A549 (cell line): Measurements from ENCODE around the gene CENPX. TPM values are rescaled to one million over a fixed set of nuclear protein-coding genes. Genes with fewer than 3 reads are reported as not detected.
A peak's percentile ranks its signal among the peaks of the same experiment; 100 is the strongest.

Experiments used
- ATAC-seq, 2 experiments: fragments of 200-7000 bp in 1 of 2; fragments of >200 bp in 1 of 2; cut with Nextera tagmentation in 1 of 2; cut with Tn5 transposase in 1 of 2; 3 replicates each; pipeline versions ENCODE4 v1.8.0 to v1.9.1; 2018 to 2020; ENCODE audit warnings: mild to moderate bottlenecking in 1 of 2, moderate library complexity in 1 of 2
- CTCF ChIA-PET: fragments of 300-600 bp; sonication (Branson Sonifier 250); formaldehyde crosslinking; extraction: SDS; loops from one replicate; lab custom pipeline; 2021; ENCODE audit warnings: antibody characterized with exemption, inconsistent platforms; lab: Yijun Ruan, JAX
- POLR2A ChIA-PET: fragments of 350-600 bp; formaldehyde crosslinking; extraction: SDS; loops from one replicate; lab custom pipeline; 2021; ENCODE audit warnings: antibody characterized with exemption, inconsistent platforms; lab: Yijun Ruan, JAX
- DNase-seq, 2 experiments: peaks; one replicate each; pipeline versions ENCODE4 v3.0.0 to v3.0.0-alpha.2; 2011 to 2016; ENCODE audit warnings: low read depth in 1 of 2, low spot score in 1 of 2
- FAIRE-seq: peaks from 2 replicates; lab custom pipeline; 2011; peaks lifted over from hg19 to GRCh38; lab: Jason Lieb, UNC
- H3K27ac ChIP-seq, 2 experiments: fragments of >200 bp; sonication (Bioruptor Twin); formaldehyde crosslinking; 3 replicates each; pipeline ENCODE4 v1.5.1; 2016 to 2017
- H3K4me1 ChIP-seq: fragments of >200 bp; sonication (Bioruptor Twin); formaldehyde crosslinking; 3 replicates; pipeline ENCODE4 v1.6.1; 2016
- H3K4me2 ChIP-seq: fragments of >200 bp; sonication (Bioruptor Twin); formaldehyde crosslinking; 3 replicates; pipeline ENCODE4 v1.6.1; 2016
- H3K4me3 ChIP-seq: fragments of >200 bp; sonication (Bioruptor Twin); formaldehyde crosslinking; 3 replicates; pipeline ENCODE4 v1.5.1; 2016
- H3K9me3 ChIP-seq: fragments of >200 bp; sonication (Bioruptor Twin); formaldehyde crosslinking; 3 replicates; pipeline ENCODE4 v1.6.1; 2016
- CEBPB ChIP-seq, 2 experiments: fragments of >200 bp in 1 of 2; sonication (Bioruptor Twin) in 1 of 2; formaldehyde crosslinking in 1 of 2; IDR thresholded peaks; 2 replicates each; pipeline ENCODE4 v1.6.1; 2012 to 2016
- CHD4 ChIP-seq: fragments of 200-600 bp; sonication (generic); IDR thresholded peaks from 2 replicates; pipeline ENCODE4 v1.6.1; 2016; ENCODE audit warnings: antibody characterized with exemption, mild to moderate bottlenecking, borderline replicate concordance
- FOSL2 ChIP-seq, 2 experiments: fragments of 450-650 bp in 1 of 2; fragments of >200 bp in 1 of 2; sonication (Bioruptor Twin) in 1 of 2; formaldehyde crosslinking; IDR thresholded peaks; 2 replicates each; pipeline versions ENCODE4 v1.5.0 to v1.6.1; 2016 to 2020; ENCODE audit warnings: mild to moderate bottlenecking in 1 of 2, moderate library complexity in 1 of 2
- HEYL ChIP-seq: fragments of 250-450 bp; sonication (Bioruptor Pico); IDR thresholded peaks from 2 replicates; pipeline ENCODE4 v1.8.0; 2021; ENCODE audit warnings: mild to moderate bottlenecking, moderate library complexity
- HOXA7 ChIP-seq: fragments of 250-450 bp; sonication (Bioruptor Pico); IDR thresholded peaks from 2 replicates; pipeline ENCODE4 v1.5.0; 2020; ENCODE audit warnings: mild to moderate bottlenecking, moderate library complexity
- HOXB13 ChIP-seq: fragments of 250-450 bp; sonication (Bioruptor Pico); IDR thresholded peaks from 2 replicates; pipeline ENCODE4 v1.5.0; 2020; ENCODE audit warnings: low read depth, mild to moderate bottlenecking, moderate library complexity
- JUNB ChIP-seq: fragments of >200 bp; sonication (Bioruptor Twin); formaldehyde crosslinking; IDR thresholded peaks from 2 replicates; pipeline ENCODE4 v1.6.1; 2016
- KDM1A ChIP-seq: fragments of 200-600 bp; sonication (generic); IDR thresholded peaks from 2 replicates; pipeline ENCODE4 v1.6.1; 2016; ENCODE audit warnings: low read depth, mild to moderate bottlenecking
- MAZ ChIP-seq: fragments of 150-350 bp; IDR thresholded peaks from 2 replicates; pipeline ENCODE4 v1.6.1; 2014; ENCODE audit warnings: antibody characterized with exemption, low read depth, low read length, borderline replicate concordance
- MYC ChIP-seq: IDR thresholded peaks from 2 replicates; pipeline ENCODE4 v1.6.1; 2012; ENCODE audit warnings: mild to moderate bottlenecking, inconsistent platforms, low read length, improper control_type of control experiment, borderline replicate concordance
- NFE2L2 ChIP-seq: fragments of 150-350 bp; conservative IDR thresholded peaks from 2 replicates; pipeline ENCODE4 v1.6.1; 2014; ENCODE audit warnings: low read length
- PBX3 ChIP-seq: IDR thresholded peaks from 2 replicates; pipeline ENCODE4 v1.6.1; 2012
- POLR2A ChIP-seq: IDR thresholded peaks from 2 replicates; pipeline ENCODE4 v1.6.1; 2012; ENCODE audit warnings: mild to moderate bottlenecking, low read length
- RARB ChIP-seq: fragments of 250-450 bp; sonication (Bioruptor Pico); IDR thresholded peaks from 2 replicates; pipeline ENCODE4 v1.8.0; 2021; ENCODE audit warnings: mild to moderate bottlenecking, moderate library complexity
- RCOR1 ChIP-seq: fragments of 150-350 bp; IDR thresholded peaks from 2 replicates; pipeline ENCODE4 v1.6.1; 2014; ENCODE audit warnings: antibody characterized with exemption, low read length, low read depth
- RNF2 ChIP-seq: fragments of 200-600 bp; sonication (generic); IDR thresholded peaks from 2 replicates; pipeline ENCODE4 v1.6.1; 2016; ENCODE audit warnings: low read depth, mild to moderate bottlenecking, antibody characterized with exemption, moderate library complexity, borderline replicate concordance
- TP53 ChIP-seq: fragments of 250-450 bp; sonication (Bioruptor Pico); IDR thresholded peaks from 2 replicates; pipeline ENCODE4 v1.5.0; 2021; ENCODE audit warnings: mild to moderate bottlenecking, moderate library complexity
- USF2 ChIP-seq: fragments of 450-650 bp; IDR thresholded peaks from 2 replicates; pipeline ENCODE4 v1.6.1; 2014; ENCODE audit warnings: antibody characterized with exemption
- ZFP36 ChIP-seq: fragments of 450-650 bp; IDR thresholded peaks from 2 replicates; pipeline ENCODE4 v1.6.1; 2014; ENCODE audit warnings: borderline replicate concordance; ENCODE audit not compliant: partially characterized antibody
- ZNF302 ChIP-seq: fragments of 250-450 bp; sonication (Bioruptor Pico); IDR thresholded peaks from 2 replicates; pipeline ENCODE4 v1.9.0; 2021; ENCODE audit warnings: inconsistent platforms, mild to moderate bottlenecking, moderate library complexity
- ZSCAN20 ChIP-seq: fragments of 250-450 bp; sonication (Bioruptor Pico); IDR thresholded peaks from 2 replicates; pipeline ENCODE4 v1.8.0; 2022; ENCODE audit warnings: mild to moderate bottlenecking, moderate library complexity
- WGBS: methylation state at CpG from one replicate; pipeline ENCODE4 v1.1.6; 2017; ENCODE audit errors: missing lambda C conversion rate; 5-methylcytosine and 5-hydroxymethylcytosine counted together
- polyA plus RNA-seq, 4 experiments: library from polyadenylated mRNA; depleted of rRNA in 3 of 4; stranded (reverse); fragments of >200 nt; fragmentation: RNase III in 1 of 4; extraction: RNeasy Plus Mini Kit Qiagen cat#74134 plus additional on column Dnase treatment in 1 of 4; gene quantifications; 2 replicates in 3 of 4; 3 replicates in 1 of 4; pipeline ENCODE4 v1.2.3, GENCODE V29; 2011 to 2017
- TF ChIP-seq, protein P1 (sequence below): fragments of >200 bp; sonication (Bioruptor Twin); formaldehyde crosslinking; IDR thresholded peaks from 3 replicates; pipeline ENCODE4 v1.5.1; 2016
- TF ChIP-seq, protein P2 (sequence below): fragments of >200 bp; sonication (Bioruptor Twin); formaldehyde crosslinking; IDR thresholded peaks from 2 replicates; pipeline ENCODE4 v1.6.1; 2016
- TF ChIP-seq, protein P3 (sequence below): fragments of 200-600 bp; sonication (generic); IDR thresholded peaks from 2 replicates; pipeline ENCODE4 v1.6.1; 2016; ENCODE audit warnings: antibody characterized with exemption, mild to moderate bottlenecking, moderate library complexity

CENPX gene
- polyA plus RNA-seq, 2 of the 4 experiments (the other 2 are of a cell fraction) = 80.5 to 222 TPM

DNA sequence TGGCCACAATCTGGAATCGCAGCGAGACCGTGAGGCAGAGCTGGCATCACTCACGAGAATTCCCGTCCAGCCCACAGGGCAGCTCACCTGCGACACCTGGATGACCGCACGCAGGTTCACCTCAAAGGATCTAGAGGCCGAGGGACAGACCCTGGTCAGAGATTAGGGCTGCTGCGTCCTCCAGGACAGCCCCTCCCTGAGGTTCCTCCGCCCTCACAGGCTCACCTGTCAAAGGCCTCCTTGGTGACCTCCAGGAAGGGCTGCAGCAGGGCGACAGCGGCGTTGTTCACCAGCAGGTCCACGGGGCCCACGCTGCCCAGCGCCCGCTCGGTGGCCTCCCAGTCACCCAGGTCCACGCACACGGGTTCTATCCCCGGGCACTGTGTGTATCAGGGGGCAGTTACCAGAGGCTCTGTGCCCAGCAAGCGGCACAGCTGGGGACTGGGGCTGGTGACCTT, 14.0 kb upstream of the CENPX start:
- POLR2A ChIA-PET = interaction anchor here (1.4 kb wide), 1 partner anchor 8 kb away, joined by 12 read pairs; no protein-coding TSS in a partner anchor

DNA sequence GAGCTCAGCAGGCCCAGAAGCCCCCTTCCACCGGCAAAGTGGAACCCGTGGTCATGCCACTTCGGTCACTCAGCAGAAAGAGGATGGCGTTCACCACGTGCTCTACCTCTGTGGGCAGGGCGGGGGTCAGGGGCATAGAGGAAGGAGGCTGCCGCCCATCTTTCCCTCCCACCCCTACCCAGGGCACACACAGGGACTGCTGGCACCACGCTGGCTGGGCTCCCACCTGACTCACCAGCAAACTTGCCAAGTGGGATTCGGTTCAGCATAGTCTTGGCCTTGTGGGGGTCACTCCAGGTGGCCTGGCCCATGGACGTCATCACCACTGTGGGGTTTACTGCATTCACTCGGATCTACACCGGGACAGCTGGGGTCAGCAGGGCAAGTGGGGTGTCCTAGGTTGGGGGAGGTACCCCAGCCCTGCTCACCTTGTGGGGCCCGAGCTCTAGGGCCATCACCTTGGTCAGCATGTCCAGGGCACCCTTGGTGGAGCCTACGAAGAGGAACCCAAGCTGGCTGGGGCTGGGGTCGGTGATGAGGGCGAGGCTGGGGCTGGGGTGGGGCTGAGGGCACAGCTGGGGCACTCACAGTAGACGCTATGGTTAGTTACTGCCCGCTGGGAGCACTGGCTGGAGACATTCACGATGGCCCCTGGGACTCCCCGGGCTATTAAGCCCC, 13.4 kb upstream of the CENPX start:
- TF ChIP-seq CEBPB (IDR thresholded peaks at IDR 0.05) (no peak), HOXA7 (CRISPR knock-in tag) (no peak), PBX3 (no peak), KDM1A (no peak), USF2 (no peak), ZNF302 (no peak), ZFP36 (no peak), ZSCAN20 (CRISPR knock-in tag) (no peak), CHD4 (no peak), TP53 (CRISPR knock-in tag) (no peak)
- TF ChIP-seq, protein P1, sequence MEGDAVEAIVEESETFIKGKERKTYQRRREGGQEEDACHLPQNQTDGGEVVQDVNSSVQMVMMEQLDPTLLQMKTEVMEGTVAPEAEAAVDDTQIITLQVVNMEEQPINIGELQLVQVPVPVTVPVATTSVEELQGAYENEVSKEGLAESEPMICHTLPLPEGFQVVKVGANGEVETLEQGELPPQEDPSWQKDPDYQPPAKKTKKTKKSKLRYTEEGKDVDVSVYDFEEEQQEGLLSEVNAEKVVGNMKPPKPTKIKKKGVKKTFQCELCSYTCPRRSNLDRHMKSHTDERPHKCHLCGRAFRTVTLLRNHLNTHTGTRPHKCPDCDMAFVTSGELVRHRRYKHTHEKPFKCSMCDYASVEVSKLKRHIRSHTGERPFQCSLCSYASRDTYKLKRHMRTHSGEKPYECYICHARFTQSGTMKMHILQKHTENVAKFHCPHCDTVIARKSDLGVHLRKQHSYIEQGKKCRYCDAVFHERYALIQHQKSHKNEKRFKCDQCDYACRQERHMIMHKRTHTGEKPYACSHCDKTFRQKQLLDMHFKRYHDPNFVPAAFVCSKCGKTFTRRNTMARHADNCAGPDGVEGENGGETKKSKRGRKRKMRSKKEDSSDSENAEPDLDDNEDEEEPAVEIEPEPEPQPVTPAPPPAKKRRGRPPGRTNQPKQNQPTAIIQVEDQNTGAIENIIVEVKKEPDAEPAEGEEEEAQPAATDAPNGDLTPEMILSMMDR = no peak
- TF ChIP-seq, all 56 proteins: peak for 0
- FAIRE-seq (no peak), ATAC-seq (no peak), DNase-seq (no peak)
- Histone ChIP-seq H3K4me2 (peak overlapping the region; percentile 83), H3K4me3 (peak overlapping the region; percentile 52; the same call in 1 of the 3 replicates), H3K9me3 (no peaks in the 10 kb centered on the region), H3K27ac (peak overlapping the region in 1 of 2 experiments; percentile 89; a peak in 2 of 6 replicates), H3K4me1 (peaks cover 13% of the 10 kb centered on the region; the same call in 2 of the 3 replicates)
- ChIA-PET POLR2A (no interaction called here), CTCF (interaction anchor here (1.0 to 4.2 kb wide), 8 partner anchors 8 to 119 kb away, joined by 3 to 28 read pairs (median 8); partner anchors contain the start of genes DUS1L, FASN and NOTUM)
- WGBS = 91% methylated on average over 19 of the region's 20 CpGs

More for the DNA sequence above, 14.0 kb upstream of the CENPX start:
- CTCF ChIA-PET = interaction anchor here (1.0 to 4.2 kb wide), 8 partner anchors 9 to 118 kb away, joined by 5 to 28 read pairs (median 10); partner anchors contain the start of genes DUS1L, FASN and NOTUM
- H3K4me3 ChIP-seq = peak overlapping the region; percentile 52
- no peak for FAIRE-seq
- no peak for TF ChIP-seq HEYL
- TF ChIP-seq RNF2 = peak; percentile 55; the same call in 1 of the 2 replicates
- no peak for TF ChIP-seq RCOR1
- TF ChIP-seq, all 56 proteins: peak for 1
- DNase-seq (no peak), ATAC-seq (peak; percentile 0 to 14; a peak in 3 of 6 replicates)
- Histone ChIP-seq H3K27ac (peak overlapping the region; percentile 72 to 89), H3K4me2 (peak overlapping the region; percentile 83), H3K9me3 (no peaks in the 10 kb centered on the region), H3K4me1 (peaks cover 13% of the 10 kb centered on the region; the same call in 2 of the 3 replicates)
- 69% methylated on average over 14 of the region's 23 CpGs for WGBS

DNA sequence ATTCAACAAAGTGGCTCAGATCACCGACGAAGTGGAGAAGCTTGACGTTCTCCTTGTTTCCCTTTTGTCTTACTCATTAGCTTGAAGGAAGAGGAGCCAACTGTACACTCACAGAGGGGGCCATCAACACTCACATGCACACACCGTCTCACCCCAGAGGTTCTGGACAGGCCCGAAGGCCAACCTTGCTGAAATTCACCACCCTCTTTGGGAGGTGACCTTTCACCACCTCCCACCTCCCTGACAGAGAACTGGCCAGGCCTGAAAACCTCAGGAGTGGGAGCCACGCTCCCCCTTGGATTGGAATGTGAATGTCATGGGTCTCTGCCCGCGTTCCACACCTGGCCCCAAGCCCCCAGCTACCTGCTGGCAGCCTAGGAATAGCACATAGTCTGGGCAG, 12.8 kb upstream of the CENPX start:
- WGBS = 93% methylated on average over 8 of the region's 8 CpGs
- ChIA-PET CTCF (interaction anchor here (0.5 to 4.2 kb wide), 8 partner anchors 9 to 119 kb away, joined by 3 to 28 read pairs (median 6); partner anchors contain the start of genes FASN and NOTUM), POLR2A (no interaction called here)
- Histone ChIP-seq H3K4me3 (no peak overlapping the region), H3K27ac (no peak overlapping the region), H3K4me2 (no peak overlapping the region), H3K9me3 (no peaks in the 10 kb centered on the region), H3K4me1 (peaks cover 13% of the 10 kb centered on the region; the same call in 2 of the 3 replicates)
- DNase-seq (no peak), FAIRE-seq (no peak), ATAC-seq (no peak)
- no peak for TF ChIP-seq MAZ
- no peak for TF ChIP-seq KDM1A
- TF ChIP-seq POLR2A = no peak
- TF ChIP-seq HOXB13 (CRISPR knock-in tag) = no peak
- TF ChIP-seq, protein P2, sequence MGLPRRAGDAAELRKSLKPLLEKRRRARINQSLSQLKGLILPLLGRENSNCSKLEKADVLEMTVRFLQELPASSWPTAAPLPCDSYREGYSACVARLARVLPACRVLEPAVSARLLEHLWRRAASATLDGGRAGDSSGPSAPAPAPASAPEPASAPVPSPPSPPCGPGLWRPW = no peak
- TF ChIP-seq RCOR1 = no peak
- no peak for TF ChIP-seq NFE2L2
- TF ChIP-seq, protein P3, sequence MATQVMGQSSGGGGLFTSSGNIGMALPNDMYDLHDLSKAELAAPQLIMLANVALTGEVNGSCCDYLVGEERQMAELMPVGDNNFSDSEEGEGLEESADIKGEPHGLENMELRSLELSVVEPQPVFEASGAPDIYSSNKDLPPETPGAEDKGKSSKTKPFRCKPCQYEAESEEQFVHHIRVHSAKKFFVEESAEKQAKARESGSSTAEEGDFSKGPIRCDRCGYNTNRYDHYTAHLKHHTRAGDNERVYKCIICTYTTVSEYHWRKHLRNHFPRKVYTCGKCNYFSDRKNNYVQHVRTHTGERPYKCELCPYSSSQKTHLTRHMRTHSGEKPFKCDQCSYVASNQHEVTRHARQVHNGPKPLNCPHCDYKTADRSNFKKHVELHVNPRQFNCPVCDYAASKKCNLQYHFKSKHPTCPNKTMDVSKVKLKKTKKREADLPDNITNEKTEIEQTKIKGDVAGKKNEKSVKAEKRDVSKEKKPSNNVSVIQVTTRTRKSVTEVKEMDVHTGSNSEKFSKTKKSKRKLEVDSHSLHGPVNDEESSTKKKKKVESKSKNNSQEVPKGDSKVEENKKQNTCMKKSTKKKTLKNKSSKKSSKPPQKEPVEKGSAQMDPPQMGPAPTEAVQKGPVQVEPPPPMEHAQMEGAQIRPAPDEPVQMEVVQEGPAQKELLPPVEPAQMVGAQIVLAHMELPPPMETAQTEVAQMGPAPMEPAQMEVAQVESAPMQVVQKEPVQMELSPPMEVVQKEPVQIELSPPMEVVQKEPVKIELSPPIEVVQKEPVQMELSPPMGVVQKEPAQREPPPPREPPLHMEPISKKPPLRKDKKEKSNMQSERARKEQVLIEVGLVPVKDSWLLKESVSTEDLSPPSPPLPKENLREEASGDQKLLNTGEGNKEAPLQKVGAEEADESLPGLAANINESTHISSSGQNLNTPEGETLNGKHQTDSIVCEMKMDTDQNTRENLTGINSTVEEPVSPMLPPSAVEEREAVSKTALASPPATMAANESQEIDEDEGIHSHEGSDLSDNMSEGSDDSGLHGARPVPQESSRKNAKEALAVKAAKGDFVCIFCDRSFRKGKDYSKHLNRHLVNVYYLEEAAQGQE = no peak
- TF ChIP-seq CHD4 = no peak
- TF ChIP-seq HOXA7 (CRISPR knock-in tag) = no peak
- TF ChIP-seq MYC = no peak
- TF ChIP-seq CEBPB (IDR thresholded peaks at IDR 0.05) = no peak
- no peak for TF ChIP-seq JUNB
- TF ChIP-seq RARB (CRISPR knock-in tag) = no peak
- TF ChIP-seq FOSL2 (IDR thresholded peaks at IDR 0.05) = no peak
- no peak for TF ChIP-seq FOSL2 (CRISPR knock-in tag; IDR thresholded peaks at IDR 0.05)
